ENCODE measurements around the gene TSC22D4.
"Not testable (repeated sequence)": the region's sequence is repeated elsewhere in the genome, so short reads cannot be mapped to it uniquely, and the experiment has no call there.

TSC22D4 gene

DNA sequence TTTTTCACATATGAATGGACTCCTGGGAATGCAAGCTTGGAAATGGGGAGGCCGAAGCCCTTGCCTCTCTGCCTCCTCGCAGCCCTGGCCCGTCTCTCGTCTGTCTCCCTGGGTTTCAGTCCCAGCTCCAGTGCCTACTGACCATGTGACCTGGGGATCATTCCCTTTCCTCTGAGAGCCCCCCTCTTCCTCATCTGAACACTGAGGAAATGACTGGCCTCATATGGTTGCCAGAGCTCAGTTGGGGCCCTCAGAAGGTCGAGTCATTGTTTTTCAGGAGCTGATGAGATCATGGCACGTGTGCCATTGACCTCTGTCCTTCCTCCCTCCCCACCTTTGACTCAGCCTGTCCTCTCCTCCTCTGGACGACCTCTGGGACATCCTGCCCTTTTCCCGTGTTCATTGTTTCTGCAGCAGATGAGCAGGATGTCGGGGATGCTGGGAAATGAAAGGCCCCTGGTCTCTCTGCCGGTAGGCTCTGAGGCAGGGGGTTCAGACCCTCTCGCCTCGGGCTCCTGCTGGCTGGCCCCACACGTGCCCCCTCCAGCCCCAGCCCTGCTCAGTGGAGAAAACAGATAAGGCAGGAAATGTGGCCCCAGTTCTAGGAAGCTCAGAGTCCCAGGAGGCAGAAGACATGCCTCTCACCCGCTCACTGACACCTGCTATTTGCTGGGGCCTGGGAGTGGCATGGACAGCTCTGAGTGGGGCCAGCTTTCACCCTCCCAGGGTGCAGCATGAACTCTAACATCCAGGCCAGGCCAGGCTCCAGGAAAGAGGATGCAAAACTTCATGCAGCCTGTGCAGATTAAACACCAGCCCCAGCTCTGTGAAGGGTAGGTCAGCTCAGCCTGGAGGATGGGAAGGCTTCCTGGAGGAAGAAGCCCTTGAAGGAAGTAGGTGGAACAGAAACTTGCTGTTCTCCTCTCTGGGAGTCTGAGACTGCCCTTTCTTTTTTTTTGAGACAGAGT is 34.4 kb downstream of the TSC22D4 start:
- peak overlapping the region; percentile 33 for H3K27ac ChIP-seq

GRCh38 chr7:100443096-100443840 is 35.7 kb downstream of the TSC22D4 start:
- H3K27ac ChIP-seq, result no peak overlapping the region
- in situ Hi-C loops (cut with HindIII; ENCODE audit: low pct_ligation_motif_present, low sequenced_read_pairs), result no loop called here
- no peak overlapping the region for H3K4me3 ChIP-seq (ENCODE audit: low read depth, low read length)
- TF ChIP-seq, protein P1, sequence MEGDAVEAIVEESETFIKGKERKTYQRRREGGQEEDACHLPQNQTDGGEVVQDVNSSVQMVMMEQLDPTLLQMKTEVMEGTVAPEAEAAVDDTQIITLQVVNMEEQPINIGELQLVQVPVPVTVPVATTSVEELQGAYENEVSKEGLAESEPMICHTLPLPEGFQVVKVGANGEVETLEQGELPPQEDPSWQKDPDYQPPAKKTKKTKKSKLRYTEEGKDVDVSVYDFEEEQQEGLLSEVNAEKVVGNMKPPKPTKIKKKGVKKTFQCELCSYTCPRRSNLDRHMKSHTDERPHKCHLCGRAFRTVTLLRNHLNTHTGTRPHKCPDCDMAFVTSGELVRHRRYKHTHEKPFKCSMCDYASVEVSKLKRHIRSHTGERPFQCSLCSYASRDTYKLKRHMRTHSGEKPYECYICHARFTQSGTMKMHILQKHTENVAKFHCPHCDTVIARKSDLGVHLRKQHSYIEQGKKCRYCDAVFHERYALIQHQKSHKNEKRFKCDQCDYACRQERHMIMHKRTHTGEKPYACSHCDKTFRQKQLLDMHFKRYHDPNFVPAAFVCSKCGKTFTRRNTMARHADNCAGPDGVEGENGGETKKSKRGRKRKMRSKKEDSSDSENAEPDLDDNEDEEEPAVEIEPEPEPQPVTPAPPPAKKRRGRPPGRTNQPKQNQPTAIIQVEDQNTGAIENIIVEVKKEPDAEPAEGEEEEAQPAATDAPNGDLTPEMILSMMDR (IDR thresholded peaks at IDR 0.05; ENCODE audit: low read depth, low read length, missing control alignments), result no peak
- no peak for DNase-seq
- H3K27me3 ChIP-seq (replicated peaks), result no peaks in the 10 kb centered on the region
- H3K36me3 ChIP-seq (replicated peaks), result no peaks in the 10 kb centered on the region

More for the DNA sequence above, 34.4 kb downstream of the TSC22D4 start:
- no peaks in the 10 kb centered on the region for H3K36me3 ChIP-seq (replicated peaks)
- in situ Hi-C loops (cut with HindIII; ENCODE audit: low pct_ligation_motif_present, low sequenced_read_pairs), result no loop called here
- no peak overlapping the region for H3K4me3 ChIP-seq (ENCODE audit: low read depth, low read length)
- TF ChIP-seq, protein P1 (IDR thresholded peaks at IDR 0.05; ENCODE audit: low read depth, low read length, missing control alignments), result no peak
- H3K27me3 ChIP-seq (replicated peaks), result no peaks in the 10 kb centered on the region
- peak; percentile 38 for DNase-seq

- in situ Hi-C loops (cut with HindIII; ENCODE audit: low pct_ligation_motif_present, low sequenced_read_pairs), result no loop called here
- Histone ChIP-seq H3K36me3 (replicated peaks) (no peaks in the 10 kb centered on the region), H3K27ac (no peak overlapping the region), H3K4me3 (ENCODE audit: low read depth, low read length) (no peak overlapping the region), H3K27me3 (replicated peaks) (no peaks in the 10 kb centered on the region)
- TF ChIP-seq, protein P1 (IDR thresholded peaks at IDR 0.05; ENCODE audit: low read depth, low read length, missing control alignments), result no peak
- no peak for DNase-seq
Measured at GRCh38 chr7:100441641-100442535, 37.1 kb downstream of the TSC22D4 start.

- H3K27ac ChIP-seq, result peak overlapping the region; percentile 70
- H3K4me3 ChIP-seq (ENCODE audit: low read depth, low read length); in situ Hi-C loops (cut with HindIII; ENCODE audit: low pct_ligation_motif_present, low sequenced_read_pairs); H3K36me3 ChIP-seq (replicated peaks); H3K27me3 ChIP-seq (replicated peaks); DNase-seq: not testable (repeated sequence)
Measured at GRCh38 chr7:100439244-100439643, 39.8 kb downstream of the TSC22D4 start.

DNA sequence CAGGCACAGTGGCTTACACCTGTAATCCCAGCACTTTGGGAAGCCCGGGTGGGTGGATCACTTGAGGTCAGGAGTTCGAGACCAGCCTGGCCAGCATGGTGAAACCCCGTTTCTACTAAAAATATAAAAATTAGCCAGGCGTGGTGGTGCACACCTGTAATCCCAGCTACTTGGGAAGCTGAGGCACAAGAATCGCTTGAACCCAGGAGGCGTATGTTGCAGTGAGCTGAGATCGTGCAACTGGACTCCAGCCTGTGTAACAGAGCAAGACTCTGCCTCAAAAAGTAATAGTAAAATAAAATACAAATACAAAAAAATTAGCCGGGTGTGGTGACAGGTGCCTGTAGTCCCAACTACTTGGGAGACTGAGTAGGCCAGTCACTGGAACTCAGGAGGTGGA is 40.3 kb downstream of the TSC22D4 start:
- DNase-seq; H3K36me3 ChIP-seq (replicated peaks); in situ Hi-C loops (cut with HindIII; ENCODE audit: low pct_ligation_motif_present, low sequenced_read_pairs); H3K27ac ChIP-seq; H3K4me3 ChIP-seq (ENCODE audit: low read depth, low read length); H3K27me3 ChIP-seq (replicated peaks): not testable (repeated sequence)

GRCh38 chr7:100438172-100438571 is 40.8 kb downstream of the TSC22D4 start:
- in situ Hi-C loops (cut with HindIII; ENCODE audit: low pct_ligation_motif_present, low sequenced_read_pairs), result no loop called here
- peaks cover 15% of the 10 kb centered on the region for H3K36me3 ChIP-seq (replicated peaks)

More at GRCh38 chr7:100438172-100438571, 40.8 kb downstream of the TSC22D4 start:
- DNase-seq, result no peak
- Histone ChIP-seq H3K27ac (no peak overlapping the region), H3K4me3 (ENCODE audit: low read depth, low read length) (no peak overlapping the region), H3K27me3 (replicated peaks) (no peaks in the 10 kb centered on the region)
- TF ChIP-seq, protein P1 (IDR thresholded peaks at IDR 0.05; ENCODE audit: low read depth, low read length, missing control alignments), result no peak
